H9 (cell line): Measurements from ENCODE around the gene NFXL1. TPM values are rescaled to one million over a fixed set of nuclear protein-coding genes. Genes with fewer than 3 reads are reported as not detected.

ENCODE experiments used
- DNase-seq: peaks from one replicate; pipeline ENCODE4 v3.0.0-alpha.2; 2017
- H2AFZ ChIP-seq: one replicate; pipeline ENCODE4 v1.6.1; 2013; ENCODE audit warnings: mild to moderate bottlenecking, low read length, control low read depth, moderate library complexity
- H2AK5ac ChIP-seq: 2 replicates; pipeline ENCODE4 v1.6.1; 2013; ENCODE audit warnings: low read length, control low read depth, mixed read lengths; ENCODE audit not compliant: insufficient read length
- H2BK120ac ChIP-seq: one replicate; pipeline ENCODE4 v1.6.1; 2013; ENCODE audit warnings: low read depth, mild to moderate bottlenecking, low read length, control low read depth, inconsistent platforms; ENCODE audit not compliant: poor library complexity, severe bottlenecking
- H2BK12ac ChIP-seq: 2 replicates; pipeline ENCODE4 v1.6.1; 2013; ENCODE audit warnings: low read length, control low read depth, mixed read lengths, low read depth; ENCODE audit not compliant: insufficient read length
- H2BK15ac ChIP-seq: 2 replicates; pipeline ENCODE4 v1.6.1; 2013; ENCODE audit warnings: low read depth, low read length, control low read depth
- H2BK20ac ChIP-seq: one replicate; pipeline ENCODE4 v1.6.1; 2013; ENCODE audit warnings: low read depth, mild to moderate bottlenecking, low read length, control low read depth, inconsistent platforms; ENCODE audit not compliant: poor library complexity, severe bottlenecking
- H2BK5ac ChIP-seq: 2 replicates; pipeline ENCODE4 v1.6.1; 2013; ENCODE audit warnings: low read length, control low read depth, mixed read lengths; ENCODE audit not compliant: insufficient read length
- H3K14ac ChIP-seq: 2 replicates; pipeline ENCODE4 v1.6.1; 2013; ENCODE audit warnings: low read length, control low read depth; ENCODE audit not compliant: insufficient read depth
- H3K18ac ChIP-seq: 2 replicates; pipeline ENCODE4 v1.6.1; 2013; ENCODE audit warnings: low read depth, mild to moderate bottlenecking, mixed read lengths, low read length, control low read depth; ENCODE audit not compliant: insufficient read length
- H3K23ac ChIP-seq: 2 replicates; pipeline ENCODE4 v1.6.1; 2013; ENCODE audit warnings: low read length, control low read depth, mixed read lengths, low read depth; ENCODE audit not compliant: insufficient read length
- H3K23me2 ChIP-seq: 2 replicates; pipeline ENCODE4 v1.6.1; 2013; ENCODE audit warnings: low read depth, mild to moderate bottlenecking, mixed read lengths, low read length, control low read depth; ENCODE audit not compliant: insufficient read length, poor library complexity, severe bottlenecking
- H3K27ac ChIP-seq: 2 replicates; pipeline ENCODE4 v1.5.1; 2013; ENCODE audit warnings: low read length, control low read depth, mixed read lengths, low read depth; ENCODE audit not compliant: insufficient read length
- H3K27me3 ChIP-seq: 2 replicates; pipeline ENCODE4 v1.6.1; 2013; ENCODE audit warnings: low read length, control low read depth, inconsistent platforms; ENCODE audit not compliant: insufficient read depth
- H3K4ac ChIP-seq: 2 replicates; pipeline ENCODE4 v1.6.1; 2013; ENCODE audit warnings: low read depth, mild to moderate bottlenecking, control low read depth, inconsistent platforms, low read length, moderate library complexity
- H3K4me1 ChIP-seq: 2 replicates; pipeline ENCODE4 v1.6.1; 2013; ENCODE audit warnings: low read length, control low read depth, inconsistent platforms; ENCODE audit not compliant: insufficient read depth
- H3K4me2 ChIP-seq: 2 replicates; pipeline ENCODE4 v1.6.1; 2013; ENCODE audit warnings: low read length, control low read depth, mixed read lengths; ENCODE audit not compliant: insufficient read length, insufficient read depth
- H3K56ac ChIP-seq: 2 replicates; pipeline ENCODE4 v1.6.1; 2013; ENCODE audit warnings: low read depth, mild to moderate bottlenecking, mixed read lengths, low read length, control low read depth; ENCODE audit not compliant: insufficient read length
- H3K79me1 ChIP-seq: 2 replicates; pipeline ENCODE4 v1.6.1; 2013; ENCODE audit warnings: low read depth, mild to moderate bottlenecking, moderate library complexity, low read length, control low read depth, inconsistent platforms; ENCODE audit not compliant: insufficient read depth, poor library complexity, severe bottlenecking
- H3K79me2 ChIP-seq: 2 replicates; pipeline ENCODE4 v1.6.1; 2013; ENCODE audit warnings: low read length, control low read depth, inconsistent platforms; ENCODE audit not compliant: insufficient read depth
- H3K9ac ChIP-seq: 2 replicates; pipeline ENCODE4 v1.6.1; 2013; ENCODE audit warnings: low read length, control low read depth, mixed read lengths; ENCODE audit not compliant: insufficient read length; ENCODE audit errors: extremely low read depth
- H3K9me3 ChIP-seq: one replicate; pipeline ENCODE4 v1.6.1; 2013; ENCODE audit warnings: low read depth, low read length, inconsistent platforms; ENCODE audit not compliant: control insufficient read depth
- H3T11ph ChIP-seq: one replicate; pipeline ENCODE4 v1.6.1; 2013; ENCODE audit warnings: mild to moderate bottlenecking, low read length, control low read depth, inconsistent platforms
- H4K20me1 ChIP-seq: one replicate; pipeline ENCODE4 v1.6.1; 2013; ENCODE audit not compliant: control insufficient read depth, insufficient read length, insufficient read depth
- H4K5ac ChIP-seq: 2 replicates; pipeline ENCODE4 v1.6.1; 2013; ENCODE audit warnings: low read depth, mild to moderate bottlenecking, mixed read lengths, low read length, control low read depth; ENCODE audit not compliant: insufficient read length
- H4K8ac ChIP-seq: replicated peaks from 2 replicates; pipeline ENCODE4 v1.6.1; 2013; ENCODE audit warnings: low read length, control low read depth, mixed read lengths, low read depth; ENCODE audit not compliant: insufficient read length
- H4K91ac ChIP-seq: 2 replicates; pipeline ENCODE4 v1.6.1; 2013; ENCODE audit warnings: low read depth, mild to moderate bottlenecking, moderate library complexity, mixed read lengths, low read length, control low read depth; ENCODE audit not compliant: insufficient read length
- H3K27ac Mint-ChIP-seq, 3 experiments: 2 replicates in 2 of 3; 3 replicates in 1 of 3; pipeline ENCODE4 v1.8.0; 2020 to 2021; ENCODE audit warnings: mixed read lengths in 3 of 3, mild to moderate bottlenecking in 1 of 3, moderate library complexity in 1 of 3
- H3K27me3 Mint-ChIP-seq: 2 replicates; pipeline ENCODE4 v1.8.0; 2021; ENCODE audit warnings: low read depth, mild to moderate bottlenecking, moderate library complexity, mixed read lengths
- H3K36me3 Mint-ChIP-seq, 3 experiments: 2 replicates in 2 of 3; 3 replicates in 1 of 3; pipeline ENCODE4 v1.8.0; 2020 to 2021; ENCODE audit warnings: low read depth in 3 of 3, mixed read lengths in 3 of 3; ENCODE audit not compliant: insufficient read depth in 1 of 3
- H3K4me1 Mint-ChIP-seq, 2 experiments: 2 replicates each; pipeline ENCODE4 v1.8.0; 2020; ENCODE audit warnings: mixed read lengths in 2 of 2
- H3K4me3 Mint-ChIP-seq, 2 experiments: 2 replicates in 1 of 2; 3 replicates in 1 of 2; pipeline ENCODE4 v1.8.0; 2020 to 2021; ENCODE audit warnings: mild to moderate bottlenecking in 2 of 2, mixed read lengths in 2 of 2, moderate library complexity in 1 of 2
- H3K9me3 Mint-ChIP-seq, 2 experiments: 2 replicates in 1 of 2; 3 replicates in 1 of 2; pipeline ENCODE4 v1.8.0; 2020; ENCODE audit warnings: mild to moderate bottlenecking in 2 of 2, mixed read lengths in 2 of 2, moderate library complexity in 1 of 2
- WGBS: extraction: QIAGEN DNeasy Blood & Tissue Kit; methylation state at CpG from one replicate; pipeline ENCODE4 v1.1.7; 2013; ENCODE audit warnings: missing lambda C conversion rate, low lambda C conversion rate, mixed read lengths; ENCODE audit not compliant: insufficient read length; ENCODE audit errors: extremely low coverage; 5-methylcytosine and 5-hydroxymethylcytosine counted together
- total RNA-seq: library from RNA; stranded (reverse); gene quantifications from 2 replicates; pipeline ENCODE4 v1.2.1, GENCODE V29; 2021
- TF ChIP-seq, protein P1 (sequence below): fragments of 200-600 bp; sonication (generic); conservative IDR thresholded peaks from 3 replicates; pipeline ENCODE4 v1.8.0; 2021; ENCODE audit warnings: antibody characterized with exemption, mild to moderate bottlenecking

NFXL1 gene
- total RNA-seq, 1 experiment from 2014 or later, result 33.8 TPM

DNA sequence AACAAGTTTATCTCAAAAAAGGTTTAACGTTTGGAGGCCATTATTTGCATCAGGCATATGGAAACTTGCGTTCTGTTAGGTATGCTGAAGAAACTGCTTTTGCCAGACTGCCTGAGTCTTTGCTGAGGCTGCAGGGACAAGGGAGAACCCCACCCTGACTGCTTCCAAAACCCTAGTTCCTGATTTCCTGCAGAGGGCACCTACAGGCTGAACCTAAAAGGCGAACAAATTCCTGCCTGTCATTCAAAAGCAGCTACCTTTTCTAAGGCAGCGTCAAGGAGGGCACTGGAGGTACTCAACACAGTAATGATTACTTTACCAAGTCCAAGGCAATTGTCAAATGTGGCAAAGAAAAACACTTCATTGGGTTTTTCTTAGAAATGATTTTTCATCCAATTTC is 75.9 kb downstream of the NFXL1 start:
- Histone ChIP-seq H4K20me1 (no peaks in the 10 kb centered on the region), H2BK12ac (no peak overlapping the region), H2AFZ (no peak overlapping the region), H3K56ac (no peak overlapping the region), H3K79me2 (no peaks in the 10 kb centered on the region), H3K9ac (no peak overlapping the region), H4K91ac (no peak overlapping the region), H2BK5ac (no peak overlapping the region), H3K27ac (no peak overlapping the region), H3K14ac (no peak overlapping the region), H3K23me2 (peaks cover 18% of the 10 kb centered on the region), H3K9me3 (no peaks in the 10 kb centered on the region), H2BK15ac (no peak overlapping the region), H4K5ac (no peak overlapping the region), H4K8ac (no peak overlapping the region), H3K4ac (no peak overlapping the region), H2BK120ac (no peak overlapping the region), H3K23ac (no peak overlapping the region), H3T11ph (no peak overlapping the region), H2AK5ac (no peak overlapping the region), H3K27me3 (no peaks in the 10 kb centered on the region), H3K18ac (no peak overlapping the region), H3K79me1 (no peaks in the 10 kb centered on the region), H2BK20ac (no peak overlapping the region), H3K4me1 (peaks cover 6% of the 10 kb centered on the region; the same call in 1 of the 2 replicates), H3K4me2 (peak overlapping the region; percentile 79)
- WGBS, result no CpG with 5 or more reads among the region's 4 CpGs
- Mint-ChIP-seq H3K4me1 (peaks cover 21 to 24% of the 10 kb centered on the region in 2 experiments), H3K36me3 (peaks cover 0 to 4% (median 3%) of the 10 kb centered on the region in 3 experiments; a peak in 5 of 7 replicates), H3K4me3 (peak overlapping the region; percentile 73 to 87), H3K9me3 (peaks cover under 1 to 3% of the 10 kb centered on the region in 2 experiments; a peak in 4 of 5 replicates), H3K27me3 (peaks cover 13% of the 10 kb centered on the region), H3K27ac (no peak overlapping the region)
- no peak for DNase-seq
- TF ChIP-seq, protein P1, sequence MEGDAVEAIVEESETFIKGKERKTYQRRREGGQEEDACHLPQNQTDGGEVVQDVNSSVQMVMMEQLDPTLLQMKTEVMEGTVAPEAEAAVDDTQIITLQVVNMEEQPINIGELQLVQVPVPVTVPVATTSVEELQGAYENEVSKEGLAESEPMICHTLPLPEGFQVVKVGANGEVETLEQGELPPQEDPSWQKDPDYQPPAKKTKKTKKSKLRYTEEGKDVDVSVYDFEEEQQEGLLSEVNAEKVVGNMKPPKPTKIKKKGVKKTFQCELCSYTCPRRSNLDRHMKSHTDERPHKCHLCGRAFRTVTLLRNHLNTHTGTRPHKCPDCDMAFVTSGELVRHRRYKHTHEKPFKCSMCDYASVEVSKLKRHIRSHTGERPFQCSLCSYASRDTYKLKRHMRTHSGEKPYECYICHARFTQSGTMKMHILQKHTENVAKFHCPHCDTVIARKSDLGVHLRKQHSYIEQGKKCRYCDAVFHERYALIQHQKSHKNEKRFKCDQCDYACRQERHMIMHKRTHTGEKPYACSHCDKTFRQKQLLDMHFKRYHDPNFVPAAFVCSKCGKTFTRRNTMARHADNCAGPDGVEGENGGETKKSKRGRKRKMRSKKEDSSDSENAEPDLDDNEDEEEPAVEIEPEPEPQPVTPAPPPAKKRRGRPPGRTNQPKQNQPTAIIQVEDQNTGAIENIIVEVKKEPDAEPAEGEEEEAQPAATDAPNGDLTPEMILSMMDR, result peak; percentile 37; the same call in 2 of the 3 replicates
